ENCODE data around the gene SSBP3.

GRCh38 chr1:54200519-54200997, 205.6 kb downstream of the SSBP3 start:
- TF ChIP-seq POLR2A (IDR thresholded peaks at IDR 0.05; ENCODE audit: low read depth, low read length) (no peak), TAF1 (IDR thresholded peaks at IDR 0.05; ENCODE audit: low read depth, low read length) (no peak), POLR2AphosphoS5 (IDR thresholded peaks at IDR 0.05; ENCODE audit: low read depth, low read length) (no peak), SPI1 (IDR thresholded peaks at IDR 0.05; ENCODE audit: low read depth, low read length) (no peak), PAX5 (IDR thresholded peaks at IDR 0.05; ENCODE audit: insufficient read depth, low read length, severe bottlenecking) (no peak), POU2F2 (IDR thresholded peaks at IDR 0.05; ENCODE audit: low read depth, low read length) (no peak)
